H1 (cell line): ENCODE data around the gene TPBG. TPM values are rescaled to one million over a fixed set of nuclear protein-coding genes. Genes with fewer than 3 reads are reported as not detected.

Experiments used
- BACH1 ChIP-seq: IDR thresholded peaks from 2 replicates; pipeline ENCODE4 v1.6.1; 2012; ENCODE audit warnings: low read length, improper control_type of control experiment
- CHD2 ChIP-seq: IDR thresholded peaks from 2 replicates; pipeline ENCODE4 v1.6.1; 2012; ENCODE audit warnings: low read length, improper control_type of control experiment
- CHD7 ChIP-seq: fragments of 300-600 bp; sonication (generic); IDR thresholded peaks from 2 replicates; pipeline ENCODE4 v1.7.1; 2012; ENCODE audit warnings: low read length, moderate library complexity, mild to moderate bottlenecking, inconsistent platforms; ENCODE audit not compliant: insufficient replicate concordance
- CTBP2 ChIP-seq: IDR thresholded peaks from 2 replicates; pipeline ENCODE4 v1.7.0; 2011; ENCODE audit warnings: borderline replicate concordance, mild to moderate bottlenecking, moderate library complexity, mixed read lengths, low read length; ENCODE audit not compliant: insufficient read depth, insufficient read length
- FOSL1 ChIP-seq: IDR thresholded peaks from 2 replicates; pipeline ENCODE4 v1.6.1; 2011; ENCODE audit warnings: mild to moderate bottlenecking, low read depth, low read length, moderate library complexity; ENCODE audit not compliant: insufficient read depth
- MAFK ChIP-seq: IDR thresholded peaks from 2 replicates; pipeline ENCODE4 v1.6.1; 2012; ENCODE audit warnings: low read depth, mild to moderate bottlenecking, improper control_type of control experiment, low read length
- RNF2 ChIP-seq: fragments of 200-900, 300-1000 bp; sonication (generic); IDR thresholded peaks from 2 replicates; pipeline ENCODE4 v1.7.1; 2016; ENCODE audit warnings: borderline replicate concordance, low read depth, mild to moderate bottlenecking, antibody characterized with exemption, low read length; ENCODE audit not compliant: poor library complexity, severe bottlenecking; ENCODE audit errors: missing control alignments
- TCF12 ChIP-seq: IDR thresholded peaks from 2 replicates; pipeline ENCODE4 v1.6.1; 2011; ENCODE audit warnings: low read depth, mild to moderate bottlenecking, low read length
- polyA plus RNA-seq, 7 experiments: library from polyadenylated mRNA; depleted of rRNA in 3 of 7; stranded (reverse) in 5 of 7; unstranded in 2 of 7; fragments of >200 nt in 5 of 7; fragments of 200-250 nt in 2 of 7; gene quantifications; 1 replicate in 5 of 7; 2 replicates in 1 of 7; 4 replicates in 1 of 7; pipeline versions ENCODE4 v1.2.1 to v1.2.3, GENCODE V29; 2011 to 2013; ENCODE audit warnings: missing spikeins in 2 of 7, mixed read lengths in 2 of 7
- total RNA-seq: library from RNA; stranded (reverse); fragmentation: NEBNext Ultra II Directional; extraction: Animal tissue kit (Norgen Biotek cat#: 25700); gene quantifications from 2 replicates; pipeline ENCODE4 v1.2.1, GENCODE V29; 2021
- TF ChIP-seq, protein P1 (sequence below): IDR thresholded peaks from 2 replicates; pipeline ENCODE4 v1.6.1; 2011; ENCODE audit warnings: low read length, improper control_type of control experiment
- TF ChIP-seq, protein P2 (sequence below): IDR thresholded peaks from 2 replicates; pipeline ENCODE4 v1.6.1; 2011; ENCODE audit warnings: low read depth, mild to moderate bottlenecking, low read length; ENCODE audit not compliant: insufficient read depth

The TPBG gene
- total and polyA plus RNA-seq, 2 of the 8 experiments (the other 6 are each of a cell fraction or from before 2014, with no cell fraction given), result 28.4 to 33.6 TPM

DNA sequence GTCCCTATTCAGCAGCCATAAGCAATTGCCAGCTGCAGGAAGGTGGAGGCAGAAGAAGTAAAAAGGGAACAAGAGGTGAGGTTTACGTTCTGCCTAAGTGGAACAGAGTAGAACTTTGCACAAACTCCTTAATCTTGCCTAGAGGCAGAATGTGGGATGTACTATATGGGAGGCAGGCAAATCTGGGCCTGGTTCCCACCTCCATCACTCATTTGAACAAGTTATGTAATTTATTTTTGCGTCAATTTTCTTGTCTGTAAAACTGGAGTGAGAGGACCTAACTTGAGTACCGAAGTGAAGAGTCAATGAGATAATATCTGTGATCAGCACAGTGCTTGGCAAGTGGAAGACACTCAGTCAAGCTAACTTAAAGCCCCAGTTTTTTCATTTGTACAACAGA is 2.0 kb upstream of the TPBG start (continued):
- TF ChIP-seq CHD7 (no peak), CHD2 (no peak), TCF12 (no peak), BACH1 (no peak), FOSL1 (no peak), RNF2 (no peak), MAFK (no peak), CTBP2 (no peak)
- TF ChIP-seq, protein P1, sequence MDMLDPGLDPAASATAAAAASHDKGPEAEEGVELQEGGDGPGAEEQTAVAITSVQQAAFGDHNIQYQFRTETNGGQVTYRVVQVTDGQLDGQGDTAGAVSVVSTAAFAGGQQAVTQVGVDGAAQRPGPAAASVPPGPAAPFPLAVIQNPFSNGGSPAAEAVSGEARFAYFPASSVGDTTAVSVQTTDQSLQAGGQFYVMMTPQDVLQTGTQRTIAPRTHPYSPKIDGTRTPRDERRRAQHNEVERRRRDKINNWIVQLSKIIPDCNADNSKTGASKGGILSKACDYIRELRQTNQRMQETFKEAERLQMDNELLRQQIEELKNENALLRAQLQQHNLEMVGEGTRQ, result no peak
- TF ChIP-seq, protein P2, sequence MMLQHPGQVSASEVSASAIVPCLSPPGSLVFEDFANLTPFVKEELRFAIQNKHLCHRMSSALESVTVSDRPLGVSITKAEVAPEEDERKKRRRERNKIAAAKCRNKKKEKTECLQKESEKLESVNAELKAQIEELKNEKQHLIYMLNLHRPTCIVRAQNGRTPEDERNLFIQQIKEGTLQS, result no peak
